Activated T-helper 17 cell treated with anti-CD3 and anti-CD28 coated beads, Interleukin-2, amount 50 U/mL, for 72 hours (primary cell): ENCODE measurements around the gene PEPD. TPM values are rescaled to one million over a fixed set of nuclear protein-coding genes. Genes with fewer than 3 reads are reported as not detected.
"Not testable (repeated sequence)": the region's sequence is repeated elsewhere in the genome, so short reads cannot be mapped to it uniquely, and the experiment has no call there.

Source experiments
- ATAC-seq: fragments of 150-1000 bp; cut with Tn5 transposase; replicated peaks from 2 replicates; pipeline ENCODE4 v1.10.0; 2021; ENCODE audit warnings: mild to moderate bottlenecking, moderate library complexity
- H3K27ac Mint-ChIP-seq: one replicate; pipeline ENCODE4 v1.8.0; 2022; ENCODE audit warnings: mixed read lengths
- H3K27me3 Mint-ChIP-seq: one replicate; pipeline ENCODE4 v1.8.0; 2022; ENCODE audit warnings: mixed read lengths
- H3K36me3 Mint-ChIP-seq: one replicate; pipeline ENCODE4 v1.8.0; 2022; ENCODE audit warnings: low read depth, mild to moderate bottlenecking, mixed read lengths
- H3K4me1 Mint-ChIP-seq: one replicate; pipeline ENCODE4 v1.8.0; 2022; ENCODE audit warnings: mixed read lengths
- H3K4me3 Mint-ChIP-seq: one replicate; pipeline ENCODE4 v1.8.0; 2022; ENCODE audit warnings: mild to moderate bottlenecking, mixed read lengths
- H3K9me3 Mint-ChIP-seq: one replicate; pipeline ENCODE4 v1.8.0; 2022; ENCODE audit warnings: mixed read lengths
- total RNA-seq, 2 donors: library from RNA; stranded (reverse); gene quantifications; one replicate each; pipeline ENCODE4 v1.2.3, GENCODE V29; 2022

Gene PEPD
- total RNA-seq = 10 to 100 TPM; 16.4 to 33.1 TPM

- H3K36me3 Mint-ChIP-seq = no peaks in the 10 kb centered on the region
- peaks cover 16% of the 10 kb centered on the region for H3K4me1 Mint-ChIP-seq
- H3K9me3 Mint-ChIP-seq = no peaks in the 10 kb centered on the region
- peak within 1 kb of the TSS; percentile 93 for H3K4me3 Mint-ChIP-seq
- ATAC-seq = peak; percentile 98
- H3K27me3 Mint-ChIP-seq = no peaks in the 10 kb centered on the region
- peak within 1 kb of the TSS; percentile 91 for H3K27ac Mint-ChIP-seq
Observed at GRCh38 chr19:33521480-33522370, at the start of gene PEPD. PEPD (minus strand) TSS chr19:33521791; CDS start chr19:33521760, 31 bp downstream.

- no peak overlapping the region for H3K27ac Mint-ChIP-seq
- no peaks in the 10 kb centered on the region for H3K36me3 Mint-ChIP-seq
- ATAC-seq = no peak
- peaks cover 46% of the 10 kb centered on the region for H3K27me3 Mint-ChIP-seq
- no peaks in the 10 kb centered on the region for H3K4me1 Mint-ChIP-seq
- H3K4me3 Mint-ChIP-seq = no peak overlapping the region
- peaks cover 6% of the 10 kb centered on the region for H3K9me3 Mint-ChIP-seq
Observed at GRCh38 chr19:33569821-33570220, 48.2 kb upstream of the PEPD start.

- H3K4me3 Mint-ChIP-seq = no peak overlapping the region
- H3K27ac Mint-ChIP-seq = no peak overlapping the region
- H3K36me3 Mint-ChIP-seq = no peaks in the 10 kb centered on the region
- H3K9me3 Mint-ChIP-seq = no peaks in the 10 kb centered on the region
- H3K4me1 Mint-ChIP-seq = no peaks in the 10 kb centered on the region
- H3K27me3 Mint-ChIP-seq = peaks cover 46% of the 10 kb centered on the region
- ATAC-seq = no peak
Observed at GRCh38 chr19:33568706-33569105, 47.1 kb upstream of the PEPD start.

- no peak overlapping the region for H3K4me3 Mint-ChIP-seq
Observed at GRCh38 chr19:33564836-33565338, 43.3 kb upstream of the PEPD start.

GRCh38 chr19:33562636-33563035 is 41.0 kb upstream of the PEPD start:
- no peak for ATAC-seq
- H3K27ac Mint-ChIP-seq = no peak overlapping the region
- H3K27me3 Mint-ChIP-seq = peaks cover 18% of the 10 kb centered on the region
- no peaks in the 10 kb centered on the region for H3K9me3 Mint-ChIP-seq
- no peak overlapping the region for H3K4me3 Mint-ChIP-seq
- no peaks in the 10 kb centered on the region for H3K4me1 Mint-ChIP-seq
- H3K36me3 Mint-ChIP-seq = no peaks in the 10 kb centered on the region

More at GRCh38 chr19:33564836-33565338, 43.3 kb upstream of the PEPD start:
- no peaks in the 10 kb centered on the region for H3K4me1 Mint-ChIP-seq
- no peaks in the 10 kb centered on the region for H3K36me3 Mint-ChIP-seq
- no peaks in the 10 kb centered on the region for H3K9me3 Mint-ChIP-seq
- no peak overlapping the region for H3K27ac Mint-ChIP-seq
- peaks cover 29% of the 10 kb centered on the region for H3K27me3 Mint-ChIP-seq
- ATAC-seq = no peak

GRCh38 chr19:33561666-33562065 is 40.1 kb upstream of the PEPD start:
- not testable (repeated sequence) for H3K9me3 Mint-ChIP-seq, H3K4me3 Mint-ChIP-seq, H3K36me3 Mint-ChIP-seq, ATAC-seq, H3K4me1 Mint-ChIP-seq, H3K27ac Mint-ChIP-seq
- H3K27me3 Mint-ChIP-seq = peaks cover 15% of the 10 kb centered on the region

- ATAC-seq = no peak
- no peak overlapping the region for H3K27ac Mint-ChIP-seq
- peaks cover 15% of the 10 kb centered on the region for H3K27me3 Mint-ChIP-seq
- H3K4me3 Mint-ChIP-seq = no peak overlapping the region
- H3K9me3 Mint-ChIP-seq = no peaks in the 10 kb centered on the region
- no peaks in the 10 kb centered on the region for H3K36me3 Mint-ChIP-seq
- H3K4me1 Mint-ChIP-seq = no peaks in the 10 kb centered on the region
Observed at GRCh38 chr19:33561261-33561660, 39.7 kb upstream of the PEPD start.

GRCh38 chr19:33559996-33560395 is 38.4 kb upstream of the PEPD start:
- no peak overlapping the region for H3K27ac Mint-ChIP-seq
- peaks cover 12% of the 10 kb centered on the region for H3K27me3 Mint-ChIP-seq
- no peaks in the 10 kb centered on the region for H3K36me3 Mint-ChIP-seq
- H3K4me1 Mint-ChIP-seq = no peaks in the 10 kb centered on the region
- H3K9me3 Mint-ChIP-seq = no peaks in the 10 kb centered on the region
- no peak overlapping the region for H3K4me3 Mint-ChIP-seq
- no peak for ATAC-seq

GRCh38 chr19:33558856-33559255 is 37.3 kb upstream of the PEPD start:
- H3K27me3 Mint-ChIP-seq = peaks cover 8% of the 10 kb centered on the region
- H3K9me3 Mint-ChIP-seq = no peaks in the 10 kb centered on the region
- no peaks in the 10 kb centered on the region for H3K36me3 Mint-ChIP-seq
- H3K4me1 Mint-ChIP-seq = no peaks in the 10 kb centered on the region
- H3K4me3 Mint-ChIP-seq = no peak overlapping the region
- no peak overlapping the region for H3K27ac Mint-ChIP-seq
- no peak for ATAC-seq

- no peak for ATAC-seq
- Mint-ChIP-seq H3K9me3 (no peaks in the 10 kb centered on the region), H3K4me1 (no peaks in the 10 kb centered on the region), H3K4me3 (no peak overlapping the region), H3K36me3 (no peaks in the 10 kb centered on the region), H3K27me3 (peaks cover 8% of the 10 kb centered on the region), H3K27ac (no peak overlapping the region)
Observed at GRCh38 chr19:33558151-33558550, 36.6 kb upstream of the PEPD start.

- Mint-ChIP-seq H3K27me3 (peaks cover 8% of the 10 kb centered on the region), H3K9me3 (no peaks in the 10 kb centered on the region), H3K4me1 (no peaks in the 10 kb centered on the region), H3K36me3 (no peaks in the 10 kb centered on the region), H3K4me3 (no peak overlapping the region), H3K27ac (no peak overlapping the region)
- ATAC-seq = no peak
Observed at GRCh38 chr19:33557720-33558119, 36.1 kb upstream of the PEPD start.

- Mint-ChIP-seq H3K36me3 (no peaks in the 10 kb centered on the region), H3K4me1 (no peaks in the 10 kb centered on the region), H3K27ac (no peak overlapping the region), H3K4me3 (no peak overlapping the region), H3K9me3 (no peaks in the 10 kb centered on the region), H3K27me3 (peaks cover 6% of the 10 kb centered on the region)
- no peak for ATAC-seq
Observed at GRCh38 chr19:33557196-33557595, 35.6 kb upstream of the PEPD start.

GRCh38 chr19:33556261-33556660 is 34.7 kb upstream of the PEPD start:
- Mint-ChIP-seq H3K9me3 (no peaks in the 10 kb centered on the region), H3K36me3 (no peaks in the 10 kb centered on the region), H3K27ac (no peak overlapping the region), H3K27me3 (peaks cover 3% of the 10 kb centered on the region), H3K4me1 (no peaks in the 10 kb centered on the region), H3K4me3 (no peak overlapping the region)
- no peak for ATAC-seq

GRCh38 chr19:33555726-33556125 is 34.1 kb upstream of the PEPD start:
- not testable (repeated sequence) for H3K27ac Mint-ChIP-seq, H3K36me3 Mint-ChIP-seq, H3K4me1 Mint-ChIP-seq, H3K9me3 Mint-ChIP-seq, H3K4me3 Mint-ChIP-seq, H3K27me3 Mint-ChIP-seq, ATAC-seq

- Mint-ChIP-seq H3K36me3 (no peaks in the 10 kb centered on the region), H3K9me3 (no peaks in the 10 kb centered on the region)
- no peak for ATAC-seq
Observed at GRCh38 chr19:33554821-33555220, 33.2 kb upstream of the PEPD start.

More at GRCh38 chr19:33554821-33555220, 33.2 kb upstream of the PEPD start:
- Mint-ChIP-seq H3K27me3 (no peaks in the 10 kb centered on the region), H3K27ac (no peak overlapping the region), H3K4me1 (no peaks in the 10 kb centered on the region), H3K4me3 (no peak overlapping the region)
